NCI-H510A treated with DMSO at 0.1 percent for 48 hours (cell line): Measurements from ENCODE around the gene MINDY3.

ENCODE experiments used
- DNase-seq: peaks from one replicate; lab custom pipeline; 2025; lab: John Stamatoyannopoulos, UW

Gene MINDY3

GRCh38 chr10:15805395-15806058 lies 54.8 kb downstream of the MINDY3 start:
- peak; percentile 13 for DNase-seq

DNA sequence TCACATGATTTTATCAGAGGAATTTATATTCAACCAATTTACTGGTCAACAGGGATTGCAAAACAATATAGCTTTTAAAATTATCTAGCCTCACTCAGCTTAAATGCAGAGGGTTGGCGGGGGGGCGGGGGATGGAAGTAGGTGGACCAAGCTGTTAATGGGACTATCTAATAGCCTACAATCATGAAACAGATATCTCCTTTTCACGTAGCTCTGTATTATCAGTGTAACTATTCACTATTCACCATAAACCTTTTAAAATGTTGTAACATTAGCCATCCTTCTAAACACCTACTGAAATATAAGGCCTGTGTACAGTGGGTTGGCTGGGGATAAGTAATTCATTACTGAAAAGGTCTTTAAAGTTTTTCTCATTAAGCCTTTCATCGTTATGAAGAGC lies 56.2 kb downstream of the MINDY3 start:
- DNase-seq: no peak

DNA sequence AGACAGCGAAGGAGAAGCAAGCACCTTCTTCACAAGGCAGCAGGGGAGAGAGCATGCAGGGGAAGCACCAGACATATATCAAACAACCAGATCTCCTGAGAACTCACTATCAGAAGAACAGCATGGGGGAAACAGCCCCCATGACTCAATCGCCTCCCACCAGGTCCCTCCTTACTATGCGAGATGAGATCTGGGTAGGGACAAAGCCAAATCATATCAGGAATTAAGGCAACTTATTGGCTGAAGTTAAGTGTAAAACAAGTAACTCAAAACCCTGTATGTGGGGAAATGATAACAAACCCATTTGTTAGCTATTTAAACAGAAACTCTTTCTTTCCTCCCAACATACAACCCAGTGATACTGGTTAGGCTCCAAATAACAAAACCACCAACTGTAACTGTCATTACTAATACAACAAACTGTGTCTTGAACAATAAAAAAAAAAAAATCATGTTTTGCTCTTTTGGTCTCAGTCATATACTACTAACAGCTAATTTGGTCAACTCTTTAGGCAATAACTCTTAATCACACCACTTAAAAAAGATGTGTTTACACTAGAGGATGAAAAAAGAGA lies 57.8 kb downstream of the MINDY3 start:
- DNase-seq: no peak

DNA sequence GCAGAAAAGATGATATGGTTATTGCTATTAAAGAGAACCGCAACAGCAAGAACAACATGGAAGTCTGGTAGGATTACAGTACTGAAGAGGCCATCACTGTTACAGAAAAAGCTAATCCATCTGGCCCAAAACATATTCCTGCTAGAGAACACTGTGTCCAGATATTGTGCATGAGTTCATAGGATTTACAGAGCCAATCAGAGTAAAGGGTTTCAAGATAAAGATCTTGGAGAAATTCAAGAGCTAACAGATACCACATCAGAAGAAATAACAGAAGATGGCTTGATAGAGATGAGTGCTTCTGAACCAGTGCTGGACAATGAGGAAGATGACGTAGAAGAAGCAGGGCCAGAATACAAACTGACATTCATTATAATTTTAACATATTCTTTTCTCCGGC lies 58.7 kb downstream of the MINDY3 start:
- DNase-seq: no peak

DNA sequence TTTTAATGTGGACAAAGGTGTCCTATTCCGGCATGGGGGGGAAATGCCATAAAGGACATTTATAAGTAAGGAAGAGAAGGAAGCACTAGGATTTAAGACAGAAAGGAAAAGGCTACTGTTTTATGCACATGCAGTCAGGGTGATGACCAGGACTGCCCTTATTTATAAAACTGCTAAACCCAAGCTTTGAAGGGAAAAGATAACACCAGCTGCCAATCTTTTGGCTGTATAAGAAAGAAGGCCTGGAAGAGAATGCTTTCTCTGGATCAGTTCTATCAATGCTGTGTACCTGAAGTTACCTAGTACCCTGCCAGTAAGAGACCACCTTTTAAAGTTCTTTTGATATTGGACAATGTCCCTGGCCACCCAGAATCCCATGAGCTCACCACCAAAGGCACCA lies 59.2 kb downstream of the MINDY3 start:
- DNase-seq: no peak

DNA sequence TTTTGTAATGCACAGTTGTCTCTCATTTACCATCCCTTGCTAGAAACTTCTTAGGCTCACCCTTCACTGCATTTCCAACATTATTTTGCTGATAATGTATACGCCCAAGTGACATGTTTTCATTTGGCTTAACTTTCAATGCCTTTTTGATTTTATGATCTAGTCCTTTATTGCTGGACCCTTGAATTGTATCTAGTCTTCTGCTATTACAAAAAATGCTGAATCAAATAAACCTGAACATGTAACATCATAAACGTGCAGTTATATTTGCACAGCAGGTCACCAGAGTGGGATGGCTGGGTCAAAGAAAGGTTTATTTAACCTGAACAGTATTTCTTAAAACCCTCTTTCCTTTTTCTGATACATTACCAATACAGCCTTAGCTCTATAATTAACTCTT lies 63.0 kb downstream of the MINDY3 start:
- no peak for DNase-seq

DNA sequence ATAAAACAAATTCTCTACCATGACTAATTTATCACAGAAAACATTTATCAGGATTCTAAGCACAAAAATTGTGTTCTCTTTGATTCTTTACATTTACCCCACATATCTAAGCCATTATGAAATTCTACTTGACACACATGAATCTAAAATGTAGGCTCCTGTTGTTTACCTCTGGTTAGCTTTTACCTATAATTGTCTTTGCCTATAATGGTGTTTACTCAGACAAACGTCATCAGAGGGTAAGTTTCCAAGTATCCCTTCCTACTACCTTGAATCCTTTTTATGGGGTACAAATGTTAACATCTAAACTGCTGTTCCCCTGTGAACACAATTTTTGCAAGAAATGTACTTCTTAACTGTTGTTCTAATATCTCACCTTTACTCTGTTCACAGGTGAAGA lies 63.5 kb downstream of the MINDY3 start:
- DNase-seq: no peak

DNA sequence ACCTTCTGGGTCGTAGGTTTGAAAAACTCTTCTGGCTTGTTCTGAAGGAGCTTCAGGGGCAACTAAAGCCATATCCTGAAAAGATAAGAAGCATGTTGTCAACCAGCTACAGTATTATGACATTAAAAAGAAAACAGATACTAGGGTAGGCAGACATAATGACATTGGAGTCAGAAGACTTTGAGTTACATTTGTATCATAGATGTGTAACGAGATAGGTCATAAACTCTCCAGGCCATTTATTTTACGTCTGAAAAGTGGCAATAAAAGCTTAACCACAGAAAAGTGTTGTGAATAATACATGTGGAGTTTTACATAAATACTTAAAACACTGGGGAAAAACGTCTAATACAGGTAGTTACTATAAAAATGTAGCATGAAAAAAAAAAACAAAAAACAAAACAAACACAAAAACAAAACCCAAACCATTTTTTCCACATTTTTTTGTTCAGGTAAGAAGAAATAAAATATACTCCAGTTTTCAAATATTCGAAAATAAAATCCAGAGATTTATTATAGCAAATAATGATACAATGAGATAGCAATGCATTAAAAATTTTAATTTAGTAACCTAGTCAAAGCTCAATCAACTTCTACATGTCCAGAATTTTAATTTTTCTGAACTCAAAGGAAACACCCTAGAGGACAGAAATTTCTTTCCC lies 64.1 kb downstream of the MINDY3 start:
- no peak for DNase-seq

GRCh38 chr10:15795036-15795792 lies 65.1 kb downstream of the MINDY3 start:
- DNase-seq: no peak

DNA sequence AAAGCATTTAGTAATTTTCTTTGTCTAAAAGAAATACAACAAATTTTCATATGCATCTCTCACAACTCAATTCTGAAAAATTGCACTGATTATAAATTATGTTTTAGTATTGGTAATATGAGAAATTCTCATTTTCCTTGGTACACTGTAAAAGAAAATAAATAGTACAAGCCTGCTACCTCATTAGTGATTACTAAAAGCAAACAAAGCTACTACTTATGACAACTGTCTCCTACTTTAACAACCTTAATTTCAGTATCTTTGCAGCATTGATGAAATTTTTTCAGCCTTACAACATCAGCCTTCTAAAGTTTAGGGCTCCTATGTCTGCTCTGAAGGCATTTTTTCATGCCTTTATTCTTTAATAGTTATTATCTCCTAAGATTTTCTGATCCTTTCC lies 65.7 kb downstream of the MINDY3 start:
- no peak for DNase-seq

DNA sequence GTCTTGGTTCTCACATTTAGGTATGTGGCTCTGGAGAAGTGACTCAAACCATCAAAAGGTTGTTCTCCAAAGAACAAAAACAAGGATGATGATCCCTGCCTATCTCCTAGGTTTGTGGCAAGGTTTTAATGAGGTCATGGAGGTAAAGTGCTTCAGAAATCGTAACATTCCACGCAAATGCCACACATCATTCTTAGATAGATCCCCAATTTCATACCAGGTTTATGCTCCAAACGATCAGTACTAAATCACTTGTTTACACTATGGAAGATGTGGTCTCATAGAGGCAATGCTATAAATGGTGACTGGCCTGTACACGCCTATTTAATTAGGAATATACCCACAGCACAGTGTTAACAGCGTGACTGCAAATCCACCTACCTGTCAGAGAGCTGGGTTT lies 66.6 kb downstream of the MINDY3 start:
- DNase-seq: no peak

DNA sequence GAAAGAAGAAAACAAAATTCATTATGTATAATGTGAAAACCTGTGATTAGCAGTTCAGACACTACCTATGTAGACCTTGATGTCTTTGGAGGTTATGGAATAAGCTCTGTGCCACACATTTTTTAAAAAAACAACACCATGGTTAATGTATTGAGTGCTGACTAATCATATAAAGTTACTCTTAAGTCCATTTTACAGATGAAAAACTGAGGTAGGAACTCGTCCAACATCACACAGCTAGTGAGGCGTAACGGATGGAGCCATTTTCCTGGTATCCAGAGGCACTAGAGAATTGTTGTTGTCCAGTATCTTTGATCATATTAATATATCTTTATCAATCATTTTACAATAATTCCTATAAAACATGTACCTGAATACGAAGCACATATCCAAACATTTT lies 67.5 kb downstream of the MINDY3 start:
- no peak for DNase-seq

- DNase-seq: no peak
These were observed 68.3 kb downstream of the MINDY3 start for GRCh38 chr10:15791816-15792524.

DNA sequence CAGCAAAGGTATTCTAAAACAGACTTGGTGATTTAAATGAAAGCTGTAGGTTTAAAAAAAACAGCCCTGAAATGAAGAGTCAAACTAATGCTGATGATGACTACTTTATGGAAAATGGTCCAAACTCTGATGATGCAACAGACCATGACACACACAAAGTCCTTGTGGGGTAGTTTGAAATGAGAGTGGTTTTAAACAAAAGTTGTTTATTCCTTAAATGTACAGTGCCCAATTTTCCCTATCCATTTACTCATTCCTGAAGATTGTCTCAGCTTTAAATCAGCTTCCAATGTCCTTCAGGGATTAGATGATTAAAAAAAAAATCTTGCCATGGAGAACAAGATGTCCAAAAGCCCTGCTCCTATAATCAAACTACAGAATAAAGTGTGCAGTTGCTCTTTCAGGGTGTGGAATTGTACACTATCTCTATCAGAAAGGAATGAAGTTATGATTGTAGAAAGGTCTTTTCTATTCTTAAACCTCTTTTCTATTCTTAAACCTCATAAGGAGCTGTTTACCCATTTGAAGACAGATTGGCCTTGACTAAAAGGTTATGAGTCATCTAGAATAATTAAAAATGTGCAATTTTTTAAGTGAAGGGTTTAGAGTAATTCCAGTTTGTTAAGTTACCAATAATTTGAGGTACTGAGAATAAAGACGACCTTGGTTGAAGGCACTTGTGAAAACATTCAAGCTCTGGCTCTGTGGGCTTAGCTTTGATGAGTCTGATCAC lies 70.3 kb downstream of the MINDY3 start:
- no peak for DNase-seq

DNA sequence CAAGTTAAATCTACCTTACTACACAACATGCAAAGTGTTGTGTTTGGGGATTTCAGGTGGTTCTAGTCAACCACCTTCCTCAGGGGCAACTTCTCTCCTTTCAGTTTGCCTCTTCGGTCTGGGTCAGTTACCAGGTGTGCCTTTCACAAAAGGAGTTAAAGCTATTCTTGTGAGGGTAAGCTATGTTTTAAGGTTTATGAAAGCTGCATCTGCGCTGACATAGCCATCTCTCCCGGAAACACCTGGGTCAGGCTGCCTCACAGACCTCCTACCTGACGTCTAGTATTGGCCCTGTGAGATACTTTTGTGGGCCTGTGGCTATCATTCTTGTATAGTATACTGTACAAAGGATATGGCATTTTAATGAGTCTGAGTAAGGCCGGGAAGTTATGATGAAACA lies 72.9 kb downstream of the MINDY3 start:
- DNase-seq: no peak

DNA sequence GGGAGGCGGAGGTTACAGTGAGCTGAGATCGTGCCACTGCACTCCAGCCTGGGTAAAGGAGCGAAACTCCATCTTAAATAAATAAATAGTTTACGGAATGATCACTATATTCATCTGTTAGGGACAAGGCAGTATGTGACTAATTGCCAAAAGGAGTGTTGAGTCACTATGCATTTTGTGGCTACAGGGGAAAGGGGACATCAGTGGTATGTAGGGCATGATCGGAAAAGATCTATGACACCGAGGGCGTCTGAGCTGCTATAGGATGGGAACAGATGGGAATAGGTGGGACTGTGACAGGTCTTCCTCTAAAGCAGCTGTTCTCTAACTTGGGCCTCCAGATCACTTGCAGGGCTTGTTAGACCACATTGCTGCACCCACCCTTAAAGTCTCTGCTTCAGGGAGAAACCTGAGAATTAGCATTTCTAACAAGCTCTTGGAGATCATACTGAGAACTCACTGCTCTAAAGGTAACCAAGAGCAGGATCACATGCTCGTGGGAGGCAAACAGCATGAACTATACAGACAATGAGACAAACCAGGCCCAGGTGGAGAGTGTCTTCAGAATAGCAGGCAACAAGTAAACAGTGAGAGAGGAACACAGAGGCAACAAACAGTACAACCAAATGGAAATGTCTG lies 75.5 kb downstream of the MINDY3 start:
- DNase-seq: no peak

- DNase-seq: no peak
These were observed 76.2 kb downstream of the MINDY3 start for GRCh38 chr10:15783941-15784636.

DNA sequence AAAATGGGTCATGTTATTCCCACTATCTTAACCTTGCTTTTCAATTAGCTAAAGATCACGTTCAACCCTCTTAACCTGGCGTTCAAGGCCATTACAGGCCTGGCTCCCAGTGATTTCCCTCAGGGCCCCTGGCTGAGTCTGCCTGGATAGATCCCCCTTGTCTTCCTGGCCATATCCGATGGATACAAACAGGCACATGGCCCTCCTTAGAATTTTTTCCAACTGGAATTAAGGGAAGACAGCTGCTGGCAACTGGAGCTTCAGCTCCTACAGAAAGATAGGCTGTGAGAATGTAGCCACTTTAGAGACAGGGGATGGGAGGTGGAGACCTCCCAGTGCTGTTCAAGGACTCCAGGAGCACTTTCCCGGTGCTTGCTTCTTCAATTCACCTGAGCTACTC lies 77.5 kb downstream of the MINDY3 start:
- no peak for DNase-seq

- DNase-seq: no peak
These were observed 78.8 kb downstream of the MINDY3 start for GRCh38 chr10:15781381-15781960.
